HG03159 (cell line): ENCODE data around the gene CSRP3.

ENCODE experiments used
- ATAC-seq: cut with Tn5 transposase; IDR thresholded peaks from one replicate; pipeline ENCODE4 v1.9.1; 2021; ENCODE audit warnings: mild to moderate bottlenecking, moderate library complexity; ENCODE audit not compliant: unreplicated experiment

CSRP3 gene

GRCh38 chr11:19201737-19202605 lies at the start of gene CSRP3:
Gene CSRP3, minus strand, starts transcription at chr11:19201983. Its CDS starts 9,535 bp downstream, at chr11:19192448.
- ATAC-seq: no peak

- no peak for ATAC-seq
These were observed 49.8 kb upstream of the CSRP3 start for GRCh38 chr11:19251577-19251976.

DNA sequence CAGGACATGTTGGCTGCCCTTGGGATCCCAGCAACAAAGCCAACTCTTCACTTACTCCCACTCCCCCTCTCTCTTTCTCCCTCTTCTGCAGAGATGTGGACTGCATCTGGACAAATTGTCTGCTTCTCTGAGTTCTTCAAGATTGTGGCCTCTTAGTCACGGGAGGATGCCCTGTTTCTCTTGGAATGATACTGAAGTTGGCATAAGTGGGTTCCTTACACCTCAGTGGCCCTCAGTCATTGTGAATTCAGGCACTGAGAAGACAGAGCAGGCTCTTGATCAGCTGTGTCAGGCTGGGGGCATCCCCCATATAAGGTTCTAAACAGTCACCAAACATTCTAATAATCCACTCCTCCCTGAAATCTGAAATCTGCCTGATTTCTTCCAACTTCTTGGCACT lies 45.0 kb upstream of the CSRP3 start:
- ATAC-seq: no peak

DNA sequence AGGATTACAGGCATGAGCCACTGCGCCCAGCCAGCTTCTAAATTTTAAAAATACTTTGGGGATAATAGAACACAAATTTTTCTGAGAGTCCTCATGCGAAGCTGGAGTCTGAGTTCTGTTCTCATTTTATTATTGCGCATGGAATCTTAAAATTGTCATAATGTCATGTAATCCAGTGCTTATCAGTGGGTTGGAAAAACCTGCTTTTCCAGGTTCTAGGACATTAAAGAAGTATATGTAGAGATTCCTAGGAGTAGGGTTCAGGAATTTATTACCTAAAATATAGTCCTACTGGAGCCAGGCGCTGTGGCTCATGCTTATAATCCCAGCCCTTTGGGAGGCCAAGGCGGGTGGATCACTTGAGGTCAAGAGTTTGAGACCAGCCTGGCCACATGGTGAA lies 43.6 kb upstream of the CSRP3 start:
- ATAC-seq: no peak

GRCh38 chr11:19244621-19245020 lies 42.8 kb upstream of the CSRP3 start:
- no peak for ATAC-seq

GRCh38 chr11:19244084-19244483 lies 42.3 kb upstream of the CSRP3 start:
- ATAC-seq: no peak

GRCh38 chr11:19243613-19244012 lies 41.8 kb upstream of the CSRP3 start:
- no peak for ATAC-seq

- ATAC-seq: no peak
These were observed 41.4 kb upstream of the CSRP3 start for GRCh38 chr11:19243143-19243542.

DNA sequence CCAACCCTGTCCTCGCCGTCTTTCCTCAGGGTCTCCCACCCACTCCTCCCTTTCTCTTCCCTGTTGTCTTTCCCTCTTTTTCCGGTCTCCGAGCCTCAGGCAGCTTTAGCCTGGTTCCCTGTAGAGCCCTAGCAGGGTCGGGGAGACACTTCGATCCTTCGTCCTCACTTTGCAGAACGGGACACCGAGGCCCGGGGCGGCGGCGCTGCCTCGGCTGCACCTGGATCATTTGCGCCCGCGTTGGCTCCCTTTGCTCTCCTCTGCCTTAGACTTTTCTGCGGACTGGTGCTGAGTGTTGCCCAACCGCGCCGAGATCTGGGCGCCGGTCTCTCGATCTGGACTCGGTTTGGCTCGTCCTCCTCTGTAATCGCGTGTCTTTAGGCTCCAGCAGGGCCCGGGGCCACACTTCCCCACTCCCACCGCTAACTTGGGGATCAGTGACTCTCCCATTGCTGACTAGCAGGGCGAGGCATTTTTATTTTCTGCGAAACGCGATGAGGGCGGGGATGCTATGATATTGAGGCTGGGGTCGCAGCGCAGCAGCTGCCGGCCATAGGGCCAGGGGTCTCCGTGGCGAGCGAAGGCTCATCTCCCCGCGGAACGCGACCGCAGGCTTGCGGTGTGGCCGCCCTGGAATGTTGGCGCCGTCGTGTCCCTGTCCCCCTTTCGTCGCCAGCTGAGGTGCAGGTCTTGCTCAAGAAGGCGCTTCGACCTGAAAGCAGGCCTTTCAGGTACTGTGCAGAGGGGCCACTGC lies 40.6 kb upstream of the CSRP3 start:
- no peak for ATAC-seq

- ATAC-seq: peak; percentile 30
These were observed 39.7 kb upstream of the CSRP3 start for GRCh38 chr11:19241260-19242178.

DNA sequence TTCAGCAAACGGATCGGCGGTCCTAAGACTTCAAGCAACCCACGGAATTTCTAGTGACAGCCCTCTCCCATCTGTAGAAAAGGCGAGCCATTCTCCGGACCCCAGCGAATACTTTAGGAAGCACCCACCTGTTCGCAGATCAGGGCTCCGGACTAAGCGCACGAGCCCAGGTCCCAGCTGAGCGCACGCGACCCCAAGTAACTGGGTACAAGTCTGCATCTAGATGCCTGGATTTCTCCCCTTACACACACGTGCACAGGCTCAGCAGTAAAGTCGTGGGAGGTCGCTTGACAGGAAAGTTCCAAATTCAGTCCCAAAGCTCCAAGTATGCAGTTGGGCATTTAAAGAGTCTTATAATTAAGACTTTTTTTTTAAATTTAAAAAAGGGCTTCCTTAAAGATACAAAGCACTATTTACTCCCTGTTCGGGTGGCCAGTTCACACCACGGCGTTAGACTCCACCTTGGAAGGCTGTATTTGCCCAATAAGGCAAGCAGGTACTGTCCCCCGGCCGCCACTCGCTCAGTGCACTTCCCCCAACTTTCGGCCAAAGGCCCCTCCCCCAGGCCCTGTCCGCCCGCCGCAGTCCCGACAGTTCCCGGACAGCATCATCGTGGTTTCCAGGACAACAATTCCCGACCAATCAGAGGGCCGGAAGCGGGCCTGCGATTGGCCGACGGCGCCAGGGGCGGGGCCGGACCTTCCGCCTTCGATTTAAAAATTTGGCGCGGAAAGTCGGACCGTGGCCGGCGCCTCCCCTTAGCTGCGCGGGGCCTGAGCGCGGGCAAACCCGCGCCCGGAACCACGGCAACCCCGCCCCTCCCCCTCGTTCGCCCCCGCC lies 38.9 kb upstream of the CSRP3 start, which contains the start of gene E2F8:
Gene E2F8, minus strand, starts transcription at position 526 of the 840 bp plus-strand sequence. CDS start 824 bp downstream, outside the sequence.
- peak; percentile 85 for ATAC-seq

GRCh38 chr11:19239039-19239438 lies 37.3 kb upstream of the CSRP3 start:
- ATAC-seq: no peak

DNA sequence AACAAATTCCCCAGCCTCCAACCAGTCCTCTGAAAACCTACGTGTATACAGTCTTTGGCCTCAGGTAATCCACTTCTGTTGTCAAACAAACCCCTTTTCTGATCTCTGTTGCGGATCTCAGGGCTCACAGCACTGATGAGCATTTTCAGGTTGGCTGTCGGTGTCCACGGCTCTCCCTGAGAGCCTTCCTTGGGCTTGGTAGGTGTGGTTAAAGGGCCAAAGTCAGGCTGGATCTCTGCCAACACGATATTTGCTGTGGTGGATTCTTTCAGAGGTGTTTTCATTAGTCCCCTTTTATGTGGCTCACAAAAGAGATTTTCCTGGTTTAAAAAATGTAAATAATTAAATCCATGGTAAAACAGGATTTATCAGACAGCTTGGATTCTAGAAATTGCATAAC lies 36.0 kb upstream of the CSRP3 start:
- no peak for ATAC-seq

- ATAC-seq: no peak
These were observed 35.6 kb upstream of the CSRP3 start for GRCh38 chr11:19237381-19237780.

DNA sequence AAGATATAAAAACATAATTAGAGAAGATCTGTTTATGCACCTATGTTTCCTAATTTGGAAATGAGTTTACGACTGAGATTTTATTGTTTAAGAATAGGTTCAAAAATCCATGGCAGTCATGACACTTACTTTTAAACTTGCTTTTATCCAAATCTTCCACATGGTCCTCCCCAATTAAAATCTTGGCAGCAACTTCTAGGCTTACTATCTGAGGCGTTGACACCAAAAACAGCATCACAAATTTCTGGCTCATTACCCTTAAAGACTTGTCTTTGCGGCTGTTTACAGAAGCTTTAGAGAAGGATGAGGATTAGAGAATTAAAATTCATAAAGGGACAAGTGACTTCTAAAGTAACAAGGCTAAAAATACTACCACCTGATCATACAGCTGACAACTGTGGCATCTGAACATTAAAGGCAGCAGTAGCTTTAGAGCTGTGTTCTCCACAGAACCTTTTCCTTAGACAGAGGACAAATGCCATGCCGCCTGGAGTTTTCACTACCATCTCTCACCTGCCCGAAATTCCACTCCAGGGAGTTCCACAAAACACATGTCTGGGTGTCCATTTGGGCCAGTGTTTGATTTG lies 32.5 kb upstream of the CSRP3 start:
- no peak for ATAC-seq

DNA sequence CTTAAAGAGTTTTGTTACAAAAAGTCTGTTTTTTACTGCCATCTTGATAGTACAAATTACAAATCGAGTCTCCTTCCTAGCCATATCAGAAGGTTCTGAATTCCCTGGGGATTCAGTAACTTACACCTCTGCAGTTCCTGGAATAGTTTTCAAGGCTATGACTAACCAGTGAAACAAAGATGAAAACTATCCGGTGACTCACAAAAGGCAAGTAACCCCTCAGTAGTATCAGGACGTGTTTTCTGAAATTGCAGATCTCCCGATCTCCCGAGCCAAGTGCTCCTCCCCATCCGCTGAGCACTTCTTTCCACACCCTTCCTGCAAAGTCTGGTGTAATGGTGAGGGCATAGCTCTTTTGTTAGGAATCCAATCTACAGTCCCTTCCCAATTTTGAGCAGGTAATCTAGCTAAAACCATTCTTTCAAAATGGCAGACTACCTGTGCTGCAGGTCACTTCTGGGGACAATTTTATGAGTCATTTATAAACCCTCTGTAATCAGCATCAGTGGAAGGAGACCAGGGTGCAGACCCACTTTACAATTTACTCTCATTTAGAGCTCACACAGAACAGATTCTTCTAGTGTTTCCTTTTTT lies 31.2 kb upstream of the CSRP3 start:
- ATAC-seq: no peak

DNA sequence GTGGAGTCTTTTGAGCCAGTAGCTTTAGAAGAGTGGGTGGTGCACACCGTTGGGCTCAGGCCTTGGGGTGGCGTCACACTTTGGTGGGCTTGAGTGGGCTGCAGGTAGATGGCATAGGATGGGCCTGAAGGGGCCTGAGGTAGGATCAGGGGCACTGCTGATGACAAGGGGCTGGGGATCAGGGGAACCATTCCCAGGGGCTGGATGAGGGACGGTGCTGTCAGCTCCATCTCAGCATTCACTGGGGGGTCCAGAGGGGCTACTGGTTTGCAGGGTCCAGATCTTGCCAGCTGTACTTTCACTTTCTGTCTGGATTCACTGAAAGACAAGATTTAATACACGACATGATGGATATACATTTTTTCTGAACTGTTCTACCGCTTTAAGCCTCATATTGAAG lies 27.9 kb upstream of the CSRP3 start:
- ATAC-seq: no peak

DNA sequence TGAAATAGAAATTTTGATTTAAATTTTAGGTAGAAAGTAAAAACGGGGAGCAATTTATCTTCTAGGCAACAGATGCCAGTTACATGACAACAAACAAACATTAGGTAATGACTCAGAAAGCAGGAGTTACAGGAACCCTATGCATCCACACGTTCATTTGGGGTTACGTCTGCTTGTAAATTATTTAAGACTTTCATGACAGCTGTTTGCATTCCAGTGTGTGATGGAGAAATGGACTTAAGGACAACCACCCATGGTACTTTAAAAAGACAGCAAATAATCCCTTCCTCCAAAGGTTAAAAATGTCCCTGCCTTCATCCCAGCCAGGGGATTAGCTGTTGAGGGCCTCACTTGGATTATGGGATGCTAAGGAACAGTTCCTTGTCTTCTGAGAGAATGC lies 27.2 kb upstream of the CSRP3 start:
- no peak for ATAC-seq
